ENCODE results near the gene TXNRD1.

- TF ChIP-seq, protein P1, sequence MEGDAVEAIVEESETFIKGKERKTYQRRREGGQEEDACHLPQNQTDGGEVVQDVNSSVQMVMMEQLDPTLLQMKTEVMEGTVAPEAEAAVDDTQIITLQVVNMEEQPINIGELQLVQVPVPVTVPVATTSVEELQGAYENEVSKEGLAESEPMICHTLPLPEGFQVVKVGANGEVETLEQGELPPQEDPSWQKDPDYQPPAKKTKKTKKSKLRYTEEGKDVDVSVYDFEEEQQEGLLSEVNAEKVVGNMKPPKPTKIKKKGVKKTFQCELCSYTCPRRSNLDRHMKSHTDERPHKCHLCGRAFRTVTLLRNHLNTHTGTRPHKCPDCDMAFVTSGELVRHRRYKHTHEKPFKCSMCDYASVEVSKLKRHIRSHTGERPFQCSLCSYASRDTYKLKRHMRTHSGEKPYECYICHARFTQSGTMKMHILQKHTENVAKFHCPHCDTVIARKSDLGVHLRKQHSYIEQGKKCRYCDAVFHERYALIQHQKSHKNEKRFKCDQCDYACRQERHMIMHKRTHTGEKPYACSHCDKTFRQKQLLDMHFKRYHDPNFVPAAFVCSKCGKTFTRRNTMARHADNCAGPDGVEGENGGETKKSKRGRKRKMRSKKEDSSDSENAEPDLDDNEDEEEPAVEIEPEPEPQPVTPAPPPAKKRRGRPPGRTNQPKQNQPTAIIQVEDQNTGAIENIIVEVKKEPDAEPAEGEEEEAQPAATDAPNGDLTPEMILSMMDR (conservative IDR thresholded peaks at IDR 0.05 in 1 of 2, IDR thresholded peaks at IDR 0.05 in 1 of 2; ENCODE audit: low read depth in 1 of 2, low read length in 2 of 2) = no peak
- TF ChIP-seq EZH2 (IDR thresholded peaks at IDR 0.05; ENCODE audit: low read length, missing control alignments) = no peak
These were observed 92.0 kb downstream of the TXNRD1 start for GRCh38 chr12:104307655-104308000.
